Measurements from ENCODE around the gene SSX1. TPM values are rescaled to one million over a fixed set of nuclear protein-coding genes. Genes with fewer than 3 reads are reported as not detected.

SSX1 gene, protein sequence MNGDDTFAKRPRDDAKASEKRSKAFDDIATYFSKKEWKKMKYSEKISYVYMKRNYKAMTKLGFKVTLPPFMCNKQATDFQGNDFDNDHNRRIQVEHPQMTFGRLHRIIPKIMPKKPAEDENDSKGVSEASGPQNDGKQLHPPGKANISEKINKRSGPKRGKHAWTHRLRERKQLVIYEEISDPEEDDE
- not detected in 2 replicates for total RNA-seq (ENCODE audit: low replicate concordance)

DNA sequence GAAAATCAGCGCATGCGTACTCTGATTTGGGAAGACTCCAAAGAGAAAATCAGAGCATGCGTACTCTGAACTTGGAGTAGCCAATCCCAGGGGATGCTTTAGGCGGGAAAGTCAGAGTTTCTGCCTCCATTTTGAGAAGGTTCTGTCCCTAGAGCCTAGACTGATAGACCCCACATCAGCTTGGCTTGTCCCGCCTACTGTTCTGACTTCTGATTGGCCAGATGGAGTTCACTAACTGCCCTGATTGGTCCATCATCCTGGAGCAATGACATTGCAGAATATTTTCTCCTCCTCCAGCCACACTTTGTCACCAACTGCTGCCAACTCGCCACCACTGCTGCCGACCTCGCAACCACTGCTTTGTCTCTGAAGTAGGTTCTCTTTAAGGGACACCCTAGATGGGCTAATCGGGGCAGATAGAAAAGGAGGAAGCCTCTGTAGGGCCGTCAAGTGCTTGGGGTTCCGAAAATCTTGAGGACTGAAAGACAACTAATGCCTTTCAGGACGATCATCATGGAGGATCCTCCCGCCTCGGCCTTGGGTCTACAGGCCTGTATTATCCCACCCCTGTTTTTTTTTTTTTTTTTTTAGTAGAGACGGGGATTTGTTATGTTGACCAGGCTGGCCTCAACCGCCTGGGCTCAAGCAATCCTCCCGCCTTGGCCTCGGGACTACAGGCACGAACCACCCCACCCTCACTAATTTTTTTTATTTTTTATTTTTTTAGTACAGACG lies at the start of gene SSX1:
Gene SSX1 (plus strand): TSS at position 331 of the 735 bp plus-strand sequence. CDS start 1,850 bp downstream, outside the sequence.

Other genes with a start within 250 kb of the SSX1 start
- gene SPACA5, start 248.4 kb upstream of the SSX1 start, total RNA-seq (ENCODE audit: low replicate concordance): not detected in 2 replicates
- 0.45 and 1.5 TPM in 2 replicates for gene ZNF630, start 183.8 kb upstream of the SSX1 start, total RNA-seq (ENCODE audit: low replicate concordance)
- gene SPACA5B, start 124.8 kb upstream of the SSX1 start, total RNA-seq (ENCODE audit: low replicate concordance): not detected in 2 replicates
- not detected in 2 replicates for gene SSX5, start 58.6 kb upstream of the SSX1 start, total RNA-seq (ENCODE audit: low replicate concordance)
- not detected in 2 replicates for gene SSX3, start 101.3 kb downstream of the SSX1 start, total RNA-seq (ENCODE audit: low replicate concordance)
- gene SSX4, start 128.1 kb downstream of the SSX1 start, total RNA-seq (ENCODE audit: low replicate concordance): not detected in 2 replicates
- not detected in 2 replicates for gene SSX4B, start 156.6 kb downstream of the SSX1 start, total RNA-seq (ENCODE audit: low replicate concordance)
- gene SLC38A5, start 214.9 kb downstream of the SSX1 start, total RNA-seq (ENCODE audit: low replicate concordance): 21.9 and 54.9 TPM in 2 replicates
- gene FTSJ1, start 220.8 kb downstream of the SSX1 start, total RNA-seq (ENCODE audit: low replicate concordance): 27.4 and 56.0 TPM in 2 replicates